CD4-positive, alpha-beta T cell (primary cell): Measurements from ENCODE around the gene ZNF655. TPM values are rescaled to one million over a fixed set of nuclear protein-coding genes. Genes with fewer than 3 reads are reported as not detected.

ENCODE experiments used
- ATAC-seq: fragments of 200-7000 bp; cut with Tn5 transposase; one replicate; pipeline ENCODE4 v1.10.0; 2022; ENCODE audit warnings: mild to moderate bottlenecking; ENCODE audit not compliant: poor library complexity
- CTCF ChIA-PET: fragments of 350-600 bp; sonication (Branson Sonifier 250); formaldehyde crosslinking; loops from one replicate; lab custom pipeline; 2021; ENCODE audit warnings: antibody characterized with exemption, inconsistent platforms; lab: Charles Lee
- POLR2A ChIA-PET: fragments of 350-600 bp; sonication (Branson Sonifier 250); formaldehyde crosslinking; loops from one replicate; lab custom pipeline; 2021; ENCODE audit warnings: antibody characterized with exemption, inconsistent platforms; lab: Charles Lee
- DNase-seq, 14 experiments: peaks; one replicate each; pipeline ENCODE4 v3.0.0-alpha.2; 2013 to 2020; ENCODE audit warnings: mixed read lengths in 2 of 14
- H3K27ac ChIP-seq, 2 donors: one replicate each; pipeline versions ENCODE4 v1.5.1 to v1.7.0; 2013; ENCODE audit warnings: low read length in 2 of 2, low read depth in 1 of 2, mild to moderate bottlenecking in 1 of 2
- H3K27me3 ChIP-seq, 2 experiments: 1 replicate in 1 of 2; 2 replicates in 1 of 2; pipeline versions ENCODE4 v1.6.1 to v1.7.0; 2013; ENCODE audit warnings: low read length in 2 of 2, control low read depth in 1 of 2, mild to moderate bottlenecking in 1 of 2, moderate library complexity in 1 of 2; ENCODE audit not compliant: insufficient read depth in 2 of 2, control insufficient read depth in 1 of 2
- H3K36me3 ChIP-seq: one replicate; pipeline ENCODE4 v1.6.1; 2013; ENCODE audit warnings: low read length, control low read depth; ENCODE audit not compliant: insufficient read depth
- H3K4me1 ChIP-seq: one replicate; pipeline ENCODE4 v1.6.1; 2013; ENCODE audit warnings: low read length, control low read depth; ENCODE audit not compliant: insufficient read depth
- H3K4me3 ChIP-seq: one replicate; pipeline ENCODE4 v1.5.1; 2013; ENCODE audit warnings: mild to moderate bottlenecking, low read length, moderate library complexity
- H3K9me3 ChIP-seq, 2 experiments: 1 replicate in 1 of 2; 2 replicates in 1 of 2; pipeline versions ENCODE4 v1.6.1 to v1.7.0; 2013; ENCODE audit warnings: low read length in 2 of 2, mild to moderate bottlenecking in 2 of 2, control low read depth in 1 of 2, moderate library complexity in 1 of 2; ENCODE audit not compliant: control insufficient read depth in 1 of 2, insufficient read depth in 1 of 2
- H3K27ac Mint-ChIP-seq: one replicate; pipeline ENCODE4 v1.8.0; 2020; ENCODE audit warnings: mixed read lengths
- H3K27me3 Mint-ChIP-seq: one replicate; pipeline ENCODE4 v1.8.0; 2021; ENCODE audit warnings: mixed read lengths
- H3K36me3 Mint-ChIP-seq: one replicate; pipeline ENCODE4 v1.8.0; 2021; ENCODE audit warnings: low read depth, mixed read lengths
- H3K4me1 Mint-ChIP-seq: one replicate; pipeline ENCODE4 v1.8.0; 2021; ENCODE audit warnings: low read depth, mixed read lengths
- H3K4me3 Mint-ChIP-seq: one replicate; pipeline ENCODE4 v1.8.0; 2020; ENCODE audit warnings: mild to moderate bottlenecking, mixed read lengths
- H3K9me3 Mint-ChIP-seq: one replicate; pipeline ENCODE4 v1.8.0; 2020; ENCODE audit warnings: mixed read lengths
- CTCF ChIP-seq: fragments of 200-600 bp; IDR thresholded peaks from one replicate; pipeline ENCODE4 v1.8.0; 2022; ENCODE audit warnings: antibody characterized with exemption, mild to moderate bottlenecking
- intact Hi-C, 2 experiments: fragments of 100-400 bp; cut with DNase I in 1 of 2; cut with micrococcal nuclease in 1 of 2; formaldehyde crosslinking; loops; one replicate each; pipeline versions ENCODE4 v1.15.1 to v1.9.0; 2023 to 2025; cut with DNase I, micrococcal nuclease
- total RNA-seq, 174 experiments: library from RNA in 2 of 174; stranded (reverse) in 2 of 174; gene quantifications; one replicate each; pipeline ENCODE4 v1.2.3 and lab custom pipeline; 2021 to 2026

The ZNF655 gene
- total RNA-seq, 2 experiments from 2014 or later, result 145 to 146 TPM

DNA sequence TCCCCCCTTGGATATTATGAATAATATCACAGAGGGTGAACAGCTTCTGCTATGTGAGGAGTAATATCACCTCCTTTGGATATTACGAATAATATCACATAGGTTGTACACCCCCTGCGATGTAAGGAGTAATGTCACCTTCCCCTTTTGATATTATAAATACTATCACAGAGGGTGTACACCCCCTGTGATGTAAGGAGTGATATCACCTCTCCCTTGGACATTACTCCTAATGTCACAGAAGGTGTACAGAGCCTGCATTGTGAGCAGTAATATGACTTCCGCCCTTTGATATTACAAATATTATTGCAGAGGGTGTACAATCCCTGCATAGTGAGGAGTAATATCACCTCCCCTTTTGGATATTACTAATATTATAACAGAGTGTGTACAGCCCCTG lies 30.4 kb downstream of the ZNF655 start:
- Mint-ChIP-seq H3K27ac (no peak overlapping the region), H3K9me3 (no peaks in the 10 kb centered on the region), H3K36me3 (no peaks in the 10 kb centered on the region), H3K4me3 (no peak overlapping the region), H3K4me1 (no peaks in the 10 kb centered on the region), H3K27me3 (peaks cover 6% of the 10 kb centered on the region)
- no peak overlapping the region for H3K4me3 ChIP-seq
- no peak for DNase-seq
- TF ChIP-seq CTCF, result no peak
- no peak for ATAC-seq
- ChIA-PET POLR2A (no interaction called here), CTCF (no interaction called here)
- no peaks in the 10 kb centered on the region for H3K36me3 ChIP-seq
- no peaks in the 10 kb centered on the region for H3K27me3 ChIP-seq
- intact Hi-C loops, result no loop called here
- no peaks in the 10 kb centered on the region for H3K9me3 ChIP-seq
- no peak overlapping the region for H3K27ac ChIP-seq
- H3K4me1 ChIP-seq, result no peaks in the 10 kb centered on the region

DNA sequence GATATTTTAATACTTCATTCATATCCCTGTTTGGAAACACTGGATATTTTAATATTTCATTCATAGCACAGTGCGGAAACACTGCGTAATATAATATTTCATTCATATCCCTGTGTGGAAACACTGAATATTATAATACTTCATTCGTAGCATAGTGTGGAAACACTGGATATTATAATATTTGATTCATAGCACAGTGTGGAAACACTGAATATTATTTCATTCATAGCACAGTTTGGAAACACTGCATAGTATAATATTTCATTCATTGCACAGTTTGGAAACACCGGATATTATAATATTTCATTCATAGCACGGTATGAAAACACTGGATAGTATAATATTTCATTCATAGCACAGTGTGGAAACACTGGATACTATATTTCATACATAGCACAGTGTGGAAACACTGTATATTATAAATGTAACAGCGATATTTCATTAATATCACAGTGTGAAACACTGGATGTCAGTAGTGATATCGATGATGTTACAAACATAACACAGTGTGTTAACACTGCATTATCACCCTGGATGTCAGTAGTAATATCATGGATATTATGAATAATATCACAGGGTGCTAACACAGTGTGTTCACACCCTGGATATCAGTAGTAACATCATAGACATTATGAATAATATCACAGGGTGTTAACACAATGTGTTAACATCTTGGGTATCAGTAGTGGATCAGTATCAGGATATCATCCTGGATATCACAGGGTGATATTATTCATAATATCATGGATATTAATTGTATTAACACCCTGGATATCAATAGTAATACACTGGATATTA lies 36.7 kb downstream of the ZNF655 start:
- Histone ChIP-seq H3K4me3 (no peak overlapping the region), H3K36me3 (no peaks in the 10 kb centered on the region), H3K27me3 (no peaks in the 10 kb centered on the region), H3K4me1 (no peaks in the 10 kb centered on the region), H3K9me3 (peaks cover 0 to 6% of the 10 kb centered on the region in 2 experiments), H3K27ac (no peak overlapping the region)
- no peak for TF ChIP-seq CTCF
- no peaks in the 10 kb centered on the region for H3K9me3 Mint-ChIP-seq
- no peaks in the 10 kb centered on the region for H3K27me3 Mint-ChIP-seq
- no peak for DNase-seq
- ChIA-PET CTCF (no interaction called here), POLR2A (no interaction called here)
- H3K27ac Mint-ChIP-seq, result no peak overlapping the region
- intact Hi-C loops, result no loop called here
- no peak overlapping the region for H3K4me3 Mint-ChIP-seq
- peak; percentile 30 for ATAC-seq
- no peaks in the 10 kb centered on the region for H3K36me3 Mint-ChIP-seq
- no peaks in the 10 kb centered on the region for H3K4me1 Mint-ChIP-seq

DNA sequence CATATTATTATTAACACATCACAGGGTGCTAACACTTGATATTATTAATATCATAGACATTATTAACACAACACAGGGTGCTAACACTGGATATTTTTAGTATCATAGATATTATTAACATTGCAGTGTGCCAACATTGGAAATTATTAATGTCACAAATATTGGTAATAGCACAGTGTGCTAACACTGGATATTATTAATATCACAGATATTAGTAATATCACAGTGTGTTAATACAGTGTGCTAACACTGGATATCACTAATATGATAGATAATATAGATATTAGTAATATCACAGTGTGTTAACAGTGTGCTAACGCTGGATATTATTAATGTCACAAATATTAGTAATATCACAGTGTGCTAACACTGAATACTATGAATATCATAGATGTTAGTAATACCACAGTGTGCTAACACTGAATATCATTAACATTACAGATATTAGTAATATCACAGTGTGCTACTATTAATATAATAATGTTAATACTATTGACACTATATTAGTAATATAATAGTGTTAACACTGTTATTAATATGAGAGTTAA lies 38.0 kb downstream of the ZNF655 start:
- Mint-ChIP-seq H3K36me3 (no peaks in the 10 kb centered on the region), H3K4me1 (no peaks in the 10 kb centered on the region)
- intact Hi-C loops, result no loop called here

More for the DNA sequence above, 38.0 kb downstream of the ZNF655 start:
- ATAC-seq (no peak), DNase-seq (no peak)
- Mint-ChIP-seq H3K27ac (no peak overlapping the region), H3K4me3 (no peak overlapping the region), H3K27me3 (no peaks in the 10 kb centered on the region), H3K9me3 (no peaks in the 10 kb centered on the region)
- H3K36me3 ChIP-seq, result no peaks in the 10 kb centered on the region
- H3K27me3 ChIP-seq, result no peaks in the 10 kb centered on the region
- H3K4me3 ChIP-seq, result no peak overlapping the region
- H3K27ac ChIP-seq, result no peak overlapping the region
- H3K9me3 ChIP-seq, result peaks cover 0 to 6% of the 10 kb centered on the region in 2 experiments
- no peak for TF ChIP-seq CTCF
- ChIA-PET POLR2A (no interaction called here), CTCF (no interaction called here)
- no peaks in the 10 kb centered on the region for H3K4me1 ChIP-seq
